ENCODE data around the gene RTKN2.

DNA sequence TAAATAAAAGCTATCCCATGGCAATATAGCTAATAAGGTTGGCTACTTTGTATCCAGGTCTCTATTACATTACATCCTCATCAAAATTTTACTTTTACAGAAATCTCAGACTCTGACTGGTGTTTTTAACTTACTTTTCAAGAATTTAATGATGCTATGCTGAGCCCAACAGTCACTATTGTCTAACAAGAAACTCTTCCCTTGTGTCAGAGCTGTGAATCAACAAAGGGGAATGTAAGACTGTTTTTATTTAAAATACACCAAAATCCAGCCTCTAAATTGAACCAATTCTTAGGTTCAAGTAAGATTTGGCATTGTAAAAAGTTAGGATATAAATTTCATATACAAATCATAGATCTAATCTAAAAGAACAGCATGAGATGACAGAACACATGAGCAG lies 7.0 kb downstream of the RTKN2 start:
- TF ChIP-seq GATA2 (IDR thresholded peaks at IDR 0.05; ENCODE audit: low read depth, low read length) (no peak), GATA3 (IDR thresholded peaks at IDR 0.05; ENCODE audit: low read depth, low read length) (no peak)
